Measurements from ENCODE around the gene MAP3K7.

Gene MAP3K7

DNA sequence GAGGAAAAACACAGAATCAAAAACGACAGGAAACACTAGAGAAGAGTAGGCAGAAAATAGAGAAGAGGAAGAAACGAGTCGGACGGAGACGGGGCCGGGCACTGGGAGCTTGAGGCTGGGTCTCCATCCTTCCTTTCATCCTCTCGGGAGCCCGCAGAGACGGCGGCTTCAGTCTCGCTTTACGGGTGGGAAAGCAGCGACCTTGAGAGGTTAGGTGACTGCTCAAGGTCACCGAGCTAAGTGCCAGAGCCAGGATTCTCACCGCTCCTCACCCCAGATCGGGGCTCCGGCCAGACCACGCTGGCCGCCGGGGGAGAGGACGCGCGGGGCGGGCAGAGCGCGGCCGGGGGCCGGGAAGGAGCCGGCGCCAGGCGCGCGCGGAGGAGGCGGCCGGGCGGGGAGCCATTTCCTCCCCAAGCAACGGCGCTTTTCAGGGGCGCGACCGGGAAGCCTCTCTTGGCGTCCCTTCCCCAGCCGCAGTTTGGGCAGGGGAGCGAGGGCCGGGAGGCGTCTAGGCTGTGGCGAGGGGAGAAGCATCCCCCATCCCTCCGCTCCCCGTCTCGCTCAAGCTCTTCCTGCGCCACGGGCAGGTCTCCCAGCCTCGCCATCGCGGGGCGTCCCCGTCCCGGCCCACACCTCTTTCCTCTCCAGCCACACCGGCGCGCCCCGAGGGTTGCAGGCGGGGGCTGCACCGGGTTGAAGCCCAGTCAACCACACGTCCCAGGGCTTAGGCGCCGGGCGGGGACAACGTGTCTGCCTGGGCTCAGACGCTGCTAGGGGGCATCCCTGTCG lies 24.1 kb upstream of the MAP3K7 start:
- TF ChIP-seq, protein P1, sequence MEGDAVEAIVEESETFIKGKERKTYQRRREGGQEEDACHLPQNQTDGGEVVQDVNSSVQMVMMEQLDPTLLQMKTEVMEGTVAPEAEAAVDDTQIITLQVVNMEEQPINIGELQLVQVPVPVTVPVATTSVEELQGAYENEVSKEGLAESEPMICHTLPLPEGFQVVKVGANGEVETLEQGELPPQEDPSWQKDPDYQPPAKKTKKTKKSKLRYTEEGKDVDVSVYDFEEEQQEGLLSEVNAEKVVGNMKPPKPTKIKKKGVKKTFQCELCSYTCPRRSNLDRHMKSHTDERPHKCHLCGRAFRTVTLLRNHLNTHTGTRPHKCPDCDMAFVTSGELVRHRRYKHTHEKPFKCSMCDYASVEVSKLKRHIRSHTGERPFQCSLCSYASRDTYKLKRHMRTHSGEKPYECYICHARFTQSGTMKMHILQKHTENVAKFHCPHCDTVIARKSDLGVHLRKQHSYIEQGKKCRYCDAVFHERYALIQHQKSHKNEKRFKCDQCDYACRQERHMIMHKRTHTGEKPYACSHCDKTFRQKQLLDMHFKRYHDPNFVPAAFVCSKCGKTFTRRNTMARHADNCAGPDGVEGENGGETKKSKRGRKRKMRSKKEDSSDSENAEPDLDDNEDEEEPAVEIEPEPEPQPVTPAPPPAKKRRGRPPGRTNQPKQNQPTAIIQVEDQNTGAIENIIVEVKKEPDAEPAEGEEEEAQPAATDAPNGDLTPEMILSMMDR (conservative IDR thresholded peaks at IDR 0.05; ENCODE audit: low read depth, low read length): no peak
- peak overlapping the region; percentile 63 for H3K4me3 ChIP-seq (ENCODE audit: low read depth, low read length)
- peak; percentile 26 for DNase-seq (ENCODE audit: low read depth)

GRCh38 chr6:90610301-90610750 lies 23.5 kb upstream of the MAP3K7 start:
- TF ChIP-seq, protein P1 (conservative IDR thresholded peaks at IDR 0.05; ENCODE audit: low read depth, low read length): no peak
- H3K4me3 ChIP-seq (ENCODE audit: low read depth, low read length): peak overlapping the region; percentile 63
- peak; percentile 13 for DNase-seq (ENCODE audit: low read depth)

DNA sequence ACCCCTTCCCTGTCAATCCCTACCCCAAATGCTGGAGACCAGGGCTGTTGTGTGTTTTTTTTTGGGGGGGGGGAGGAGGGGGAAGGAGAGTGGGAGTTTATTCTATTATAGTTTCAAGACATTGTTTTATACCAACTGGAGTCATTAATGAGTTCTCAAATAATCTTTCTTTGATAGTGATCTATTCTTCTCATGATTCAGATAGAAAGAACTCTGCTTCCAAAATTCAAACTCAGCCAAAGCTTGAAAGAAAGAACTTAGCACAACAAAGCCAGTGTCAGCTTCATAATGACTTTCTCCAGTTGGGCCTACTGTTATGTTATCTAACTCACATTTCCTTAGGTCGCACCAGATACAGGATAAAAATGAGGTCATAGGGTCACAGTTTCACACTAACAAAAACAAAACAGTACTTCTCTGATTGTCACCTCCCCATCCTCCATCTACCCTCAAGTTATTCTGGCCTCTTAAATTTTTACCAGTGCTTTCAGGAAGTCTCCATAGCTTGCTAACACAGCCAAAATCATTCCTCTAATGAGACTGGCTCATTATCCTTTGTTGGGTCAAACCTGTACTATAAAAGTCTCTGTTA lies 19.0 kb upstream of the MAP3K7 start:
- no peak overlapping the region for H3K4me3 ChIP-seq (ENCODE audit: low read depth, low read length)
- TF ChIP-seq, protein P1 (conservative IDR thresholded peaks at IDR 0.05; ENCODE audit: low read depth, low read length): no peak
- no peak for DNase-seq (ENCODE audit: low read depth)

DNA sequence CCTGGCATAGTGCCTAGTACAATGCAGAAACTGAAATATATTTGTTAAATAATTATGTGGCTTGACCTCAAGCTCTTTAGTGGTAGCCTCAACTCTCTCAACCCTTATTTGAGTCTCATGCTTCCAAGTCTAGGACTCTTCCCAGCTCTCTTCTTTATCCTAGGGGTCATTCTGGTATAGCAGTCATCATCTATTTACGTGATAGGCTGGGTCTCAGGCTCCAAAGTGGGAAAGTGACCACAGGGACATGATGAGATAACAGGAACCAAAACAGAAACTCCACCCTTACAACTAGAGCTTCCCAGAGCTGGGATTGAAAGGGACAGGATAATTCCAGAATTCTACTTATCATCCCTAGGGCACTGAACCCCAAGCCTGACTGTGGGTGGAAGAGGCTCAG lies 17.7 kb upstream of the MAP3K7 start:
- no peak overlapping the region for H3K4me3 ChIP-seq (ENCODE audit: low read depth, low read length)
- TF ChIP-seq, protein P1 (conservative IDR thresholded peaks at IDR 0.05; ENCODE audit: low read depth, low read length): no peak
- DNase-seq (ENCODE audit: low read depth): no peak

DNA sequence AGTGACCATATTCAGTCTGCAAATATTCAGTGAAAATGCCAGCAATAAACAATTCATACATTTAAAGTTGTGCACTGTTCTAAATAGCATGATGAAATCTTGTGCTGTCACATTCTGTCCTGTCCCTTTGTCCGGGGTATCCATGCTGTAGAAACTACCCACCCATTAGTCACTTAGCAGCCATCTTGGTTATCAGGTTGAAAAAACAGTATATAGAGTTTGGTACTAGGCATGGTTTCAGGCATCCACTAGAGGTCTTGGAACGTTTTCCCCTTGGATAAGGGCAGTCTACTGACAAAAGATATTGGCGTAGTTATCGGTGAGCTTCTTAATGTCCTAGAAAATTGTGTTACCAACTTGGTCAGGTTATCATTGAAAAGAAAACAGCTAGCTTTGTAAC lies 12.3 kb upstream of the MAP3K7 start:
- TF ChIP-seq, protein P1 (conservative IDR thresholded peaks at IDR 0.05; ENCODE audit: low read depth, low read length): no peak
- no peak for DNase-seq (ENCODE audit: low read depth)

GRCh38 chr6:90598192-90598951 lies 11.5 kb upstream of the MAP3K7 start:
- TF ChIP-seq, protein P1 (conservative IDR thresholded peaks at IDR 0.05; ENCODE audit: low read depth, low read length): no peak
- H3K4me3 ChIP-seq (ENCODE audit: low read depth, low read length): no peak overlapping the region
- no peak for DNase-seq (ENCODE audit: low read depth)

More for the DNA sequence above, 12.3 kb upstream of the MAP3K7 start:
- no peak overlapping the region for H3K4me3 ChIP-seq (ENCODE audit: low read depth, low read length)
